Measurements from ENCODE around the gene UBXN7. TPM values are rescaled to one million over a fixed set of nuclear protein-coding genes. Genes with fewer than 3 reads are reported as not detected.
A peak's percentile ranks its signal among the peaks of the same experiment; 100 is the strongest.
"Not testable (repeated sequence)": the region's sequence is repeated elsewhere in the genome, so short reads cannot be mapped to it uniquely, and the experiment has no call there.

UBXN7 gene
- total RNA-seq, 2 experiments from 2014 or later, result 50.7 to 60.8 TPM

GRCh38 chr3:196408565-196409300, 23.5 kb downstream of the UBXN7 start:
- no peak overlapping the region for H3K27ac Mint-ChIP-seq
- ATAC-seq, result no peak

GRCh38 chr3:196406811-196407470, 25.3 kb downstream of the UBXN7 start:
- DNase-seq (no peak), ATAC-seq (no peak)
- CTCF ChIA-PET, result interaction anchor here (1.4 kb wide), 1 partner anchor 112 kb away, joined by 3 read pairs; no protein-coding TSS in a partner anchor
- Mint-ChIP-seq H3K4me3 (no peak overlapping the region), H3K27ac (no peak overlapping the region), H3K4me1 (peaks cover 9% of the 10 kb centered on the region), H3K9me3 (ENCODE audit: low read depth) (peaks cover 5% of the 10 kb centered on the region), H3K27me3 (no peaks in the 10 kb centered on the region), H3K36me3 (peaks cover 35% of the 10 kb centered on the region)

More at GRCh38 chr3:196408565-196409300, 23.5 kb downstream of the UBXN7 start:
- peaks cover 9% of the 10 kb centered on the region for H3K4me1 Mint-ChIP-seq
- H3K27me3 Mint-ChIP-seq, result no peaks in the 10 kb centered on the region
- CTCF ChIA-PET, result interaction anchor here (0.6 to 1.6 kb wide), 3 partner anchors 9 to 46 kb away, joined by 3 to 5 read pairs (median 5); no protein-coding TSS in a partner anchor
- no peak for DNase-seq
- H3K9me3 Mint-ChIP-seq (ENCODE audit: low read depth), result peaks cover 5% of the 10 kb centered on the region
- peaks cover 30% of the 10 kb centered on the region for H3K36me3 Mint-ChIP-seq
- H3K4me3 Mint-ChIP-seq, result no peak overlapping the region

GRCh38 chr3:196400331-196400730, 31.9 kb downstream of the UBXN7 start:
- Mint-ChIP-seq H3K9me3 (ENCODE audit: low read depth) (no peaks in the 10 kb centered on the region), H3K27me3 (no peaks in the 10 kb centered on the region), H3K4me1 (no peaks in the 10 kb centered on the region), H3K27ac (no peak overlapping the region), H3K4me3 (no peak overlapping the region), H3K36me3 (peaks cover 18% of the 10 kb centered on the region)
- CTCF ChIA-PET, result no interaction called here
- DNase-seq (no peak), ATAC-seq (no peak)

GRCh38 chr3:196399485-196399945, 32.7 kb downstream of the UBXN7 start:
- Mint-ChIP-seq H3K9me3 (ENCODE audit: low read depth) (no peaks in the 10 kb centered on the region), H3K4me1 (no peaks in the 10 kb centered on the region), H3K27ac (no peak overlapping the region), H3K4me3 (no peak overlapping the region), H3K36me3 (peaks cover 14% of the 10 kb centered on the region), H3K27me3 (no peaks in the 10 kb centered on the region)
- ATAC-seq, result no peak
- no peak for DNase-seq
- CTCF ChIA-PET, result no interaction called here

GRCh38 chr3:196398782-196399181, 33.4 kb downstream of the UBXN7 start:
- DNase-seq (no peak), ATAC-seq (no peak)
- CTCF ChIA-PET, result no interaction called here
- no peak overlapping the region for H3K4me3 Mint-ChIP-seq
- peaks cover 15% of the 10 kb centered on the region for H3K36me3 Mint-ChIP-seq
- H3K9me3 Mint-ChIP-seq (ENCODE audit: low read depth), result no peaks in the 10 kb centered on the region
- H3K27ac Mint-ChIP-seq, result no peak overlapping the region
- no peaks in the 10 kb centered on the region for H3K27me3 Mint-ChIP-seq
- H3K4me1 Mint-ChIP-seq, result no peaks in the 10 kb centered on the region

GRCh38 chr3:196397941-196398340, 34.3 kb downstream of the UBXN7 start:
- H3K36me3 Mint-ChIP-seq, result peaks cover 17% of the 10 kb centered on the region
- H3K9me3 Mint-ChIP-seq (ENCODE audit: low read depth), result no peaks in the 10 kb centered on the region
- no peaks in the 10 kb centered on the region for H3K4me1 Mint-ChIP-seq
- no peak for DNase-seq
- ATAC-seq, result no peak
- CTCF ChIA-PET, result no interaction called here
- H3K27me3 Mint-ChIP-seq, result no peaks in the 10 kb centered on the region
- no peak overlapping the region for H3K4me3 Mint-ChIP-seq
- no peak overlapping the region for H3K27ac Mint-ChIP-seq

- DNase-seq, result no peak
- CTCF ChIA-PET, result no interaction called here
- ATAC-seq, result no peak
- H3K4me3 Mint-ChIP-seq, result no peak overlapping the region
- no peaks in the 10 kb centered on the region for H3K27me3 Mint-ChIP-seq
- H3K4me1 Mint-ChIP-seq, result no peaks in the 10 kb centered on the region
- peaks cover 7% of the 10 kb centered on the region for H3K9me3 Mint-ChIP-seq (ENCODE audit: low read depth)
- H3K27ac Mint-ChIP-seq, result no peak overlapping the region
- H3K36me3 Mint-ChIP-seq, result peaks cover 63% of the 10 kb centered on the region
Observed at GRCh38 chr3:196390116-196390515, 42.1 kb downstream of the UBXN7 start.

- CTCF ChIA-PET, result no interaction called here
- no peaks in the 10 kb centered on the region for H3K4me1 Mint-ChIP-seq
- H3K27me3 Mint-ChIP-seq, result no peaks in the 10 kb centered on the region
Observed at GRCh38 chr3:196388956-196389355, 43.3 kb downstream of the UBXN7 start.

GRCh38 chr3:196387941-196388340, 44.3 kb downstream of the UBXN7 start:
- H3K4me1 Mint-ChIP-seq; ATAC-seq; H3K27ac Mint-ChIP-seq; H3K4me3 Mint-ChIP-seq; DNase-seq; CTCF ChIA-PET; H3K9me3 Mint-ChIP-seq (ENCODE audit: low read depth); H3K27me3 Mint-ChIP-seq: not testable (repeated sequence)
- H3K36me3 Mint-ChIP-seq, result peaks cover 78% of the 10 kb centered on the region

More at GRCh38 chr3:196388956-196389355, 43.3 kb downstream of the UBXN7 start:
- H3K9me3 Mint-ChIP-seq (ENCODE audit: low read depth), result peaks cover 7% of the 10 kb centered on the region
- H3K27ac Mint-ChIP-seq, result no peak overlapping the region
- no peak for ATAC-seq
- no peak for DNase-seq
- H3K36me3 Mint-ChIP-seq, result peaks cover 75% of the 10 kb centered on the region
- no peak overlapping the region for H3K4me3 Mint-ChIP-seq

- peaks cover 76% of the 10 kb centered on the region for H3K36me3 Mint-ChIP-seq
- H3K4me3 Mint-ChIP-seq; H3K4me1 Mint-ChIP-seq; H3K27ac Mint-ChIP-seq; DNase-seq; ATAC-seq; H3K27me3 Mint-ChIP-seq; H3K9me3 Mint-ChIP-seq (ENCODE audit: low read depth): not testable (repeated sequence)
- CTCF ChIA-PET, result interaction anchor here (0.7 kb wide), 1 partner anchor 86 kb away, joined by 4 read pairs; no protein-coding TSS in a partner anchor
Observed at GRCh38 chr3:196386797-196387196, 45.4 kb downstream of the UBXN7 start.

- not testable (repeated sequence) for H3K9me3 Mint-ChIP-seq (ENCODE audit: low read depth); H3K4me3 Mint-ChIP-seq; ATAC-seq; DNase-seq; H3K4me1 Mint-ChIP-seq; H3K27ac Mint-ChIP-seq; H3K27me3 Mint-ChIP-seq
- CTCF ChIA-PET, result interaction anchor here (0.7 kb wide), 1 partner anchor 87 kb away, joined by 4 read pairs; no protein-coding TSS in a partner anchor
- H3K36me3 Mint-ChIP-seq, result peaks cover 79% of the 10 kb centered on the region
Observed at GRCh38 chr3:196386034-196386433, 46.2 kb downstream of the UBXN7 start.

GRCh38 chr3:196385446-196385845, 46.8 kb downstream of the UBXN7 start:
- CTCF ChIA-PET; H3K4me3 Mint-ChIP-seq; H3K27ac Mint-ChIP-seq; H3K27me3 Mint-ChIP-seq; H3K4me1 Mint-ChIP-seq; ATAC-seq; DNase-seq; H3K9me3 Mint-ChIP-seq (ENCODE audit: low read depth): not testable (repeated sequence)
- H3K36me3 Mint-ChIP-seq, result peaks cover 77% of the 10 kb centered on the region

GRCh38 chr3:196378146-196378841, 53.9 kb downstream of the UBXN7 start:
- Mint-ChIP-seq H3K36me3 (peaks cover 30% of the 10 kb centered on the region), H3K27me3 (no peaks in the 10 kb centered on the region), H3K9me3 (ENCODE audit: low read depth) (peaks cover 1% of the 10 kb centered on the region), H3K4me3 (no peak overlapping the region), H3K4me1 (peaks cover 4% of the 10 kb centered on the region), H3K27ac (no peak overlapping the region)
- CTCF ChIA-PET, result interaction anchor here (0.6 to 1.1 kb wide), 2 partner anchors 109 to 125 kb away, joined by 3 read pairs; no protein-coding TSS in a partner anchor
- ATAC-seq (no peak), DNase-seq (peak; percentile 43)
